ENCODE measurements around the gene MAFG.

MAFG gene

GRCh38 chr17:81927653-81928543, at the start of gene MAFG:
TSS of gene MAFG (minus strand) at chr17:81927735. CDS start at chr17:81923185, 4,550 bp downstream.
- TF ChIP-seq GATA2 (IDR thresholded peaks at IDR 0.05; ENCODE audit: low read depth, low read length), result no peak; the same call in 1 of the 2 replicates

DNA sequence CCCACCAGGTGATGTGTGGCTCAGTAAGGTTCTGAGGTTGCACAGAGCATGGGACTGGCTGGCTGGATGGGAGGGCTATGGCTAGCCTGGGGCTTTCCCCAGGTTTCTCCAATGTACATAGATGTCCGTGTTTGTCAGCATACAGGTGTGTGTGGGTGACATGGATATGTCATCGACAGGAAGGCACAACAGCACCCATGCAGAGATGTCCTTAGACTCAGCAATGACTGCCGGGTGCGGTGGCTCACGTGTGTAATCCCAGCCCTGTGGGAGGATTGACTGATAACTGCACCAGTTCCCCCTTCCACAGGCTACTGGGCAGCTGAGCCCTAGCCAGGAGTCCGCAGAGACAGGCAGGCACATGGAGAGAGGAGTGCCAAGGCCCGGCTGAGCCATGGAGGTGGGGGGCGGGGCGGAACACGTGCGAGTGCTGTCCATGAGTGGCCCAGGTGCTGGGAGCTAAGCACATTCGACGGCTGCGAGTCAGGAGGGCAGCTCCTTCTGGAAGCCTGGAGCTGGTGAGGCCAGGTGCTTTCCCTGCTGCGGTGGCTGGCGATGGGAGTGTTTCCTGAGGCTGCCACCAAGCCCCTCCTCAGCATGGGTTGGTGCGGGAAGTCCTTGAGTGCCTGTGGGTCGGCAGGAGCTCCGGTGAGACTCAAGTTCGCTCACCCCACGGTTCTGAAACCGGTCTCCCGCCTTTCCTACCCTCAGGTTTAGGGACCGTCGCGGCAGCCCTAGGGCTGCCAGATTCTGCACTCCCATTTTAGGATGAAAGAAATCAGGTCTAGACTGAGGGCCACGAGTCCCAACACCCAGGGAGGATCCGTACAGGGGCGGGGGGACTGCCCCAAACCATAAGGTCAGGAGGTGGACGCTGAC, 49.0 kb upstream of the MAFG start:
- TF ChIP-seq GATA3 (IDR thresholded peaks at IDR 0.05; ENCODE audit: low read depth, low read length), result no peak
- TF ChIP-seq GATA2 (IDR thresholded peaks at IDR 0.05; ENCODE audit: low read depth, low read length), result no peak

- TF ChIP-seq GATA2 (IDR thresholded peaks at IDR 0.05; ENCODE audit: low read depth, low read length), result no peak
- TF ChIP-seq GATA3 (IDR thresholded peaks at IDR 0.05; ENCODE audit: low read depth, low read length), result no peak
These were observed 45.9 kb upstream of the MAFG start for GRCh38 chr17:81973432-81973831.

GRCh38 chr17:81968850-81969812, 41.6 kb upstream of the MAFG start:
- TF ChIP-seq GATA3 (IDR thresholded peaks at IDR 0.05; ENCODE audit: low read depth, low read length) (no peak), GATA2 (IDR thresholded peaks at IDR 0.05; ENCODE audit: low read depth, low read length) (no peak)

GRCh38 chr17:81968396-81968745, 40.8 kb upstream of the MAFG start:
- no peak for TF ChIP-seq GATA3 (IDR thresholded peaks at IDR 0.05; ENCODE audit: low read depth, low read length)
- TF ChIP-seq GATA2 (IDR thresholded peaks at IDR 0.05; ENCODE audit: low read depth, low read length), result no peak

DNA sequence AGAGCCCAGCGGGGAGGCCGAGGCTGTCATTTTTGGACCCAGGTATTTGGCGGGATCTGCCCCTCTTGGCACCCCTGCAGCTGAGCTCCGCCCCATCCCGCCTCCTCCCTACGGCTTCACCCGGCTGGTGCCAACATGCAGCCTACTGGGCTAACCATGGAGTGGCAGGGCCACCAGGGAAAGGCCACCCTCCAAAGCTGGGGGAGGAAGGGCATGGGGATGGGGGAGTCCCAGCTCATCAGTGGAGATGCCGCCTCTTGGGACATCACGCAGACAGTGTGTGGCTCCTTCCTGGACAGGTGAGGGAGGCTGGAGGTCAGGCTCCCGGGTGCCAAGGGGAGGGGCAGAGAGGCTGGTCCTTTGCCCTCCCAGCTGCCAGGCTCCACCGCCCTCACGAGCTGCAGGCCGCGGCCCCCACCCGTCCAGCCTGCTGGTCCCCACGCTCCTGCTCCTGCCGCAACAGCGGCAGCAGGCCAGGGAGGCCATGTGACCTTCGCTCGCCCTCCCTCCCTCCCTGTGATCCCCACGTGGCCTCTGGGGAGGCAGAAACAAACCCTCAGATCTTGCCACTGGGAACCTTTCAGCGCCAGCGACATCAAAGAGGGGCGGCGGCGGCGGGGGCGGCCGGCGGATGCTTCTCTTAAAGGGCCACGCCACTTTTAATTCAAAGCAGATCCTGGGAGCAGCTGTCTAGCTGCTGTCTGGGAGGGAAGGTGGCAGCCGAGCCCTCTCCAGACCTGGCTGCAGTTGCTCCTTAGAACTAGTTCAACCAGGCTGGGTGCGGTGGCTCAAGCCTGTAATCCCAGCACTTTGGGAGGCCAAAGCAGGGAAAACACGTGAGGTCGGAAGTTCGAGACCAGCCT, 40.2 kb upstream of the MAFG start:
- TF ChIP-seq GATA3 (IDR thresholded peaks at IDR 0.05; ENCODE audit: low read depth, low read length) (no peak), GATA2 (IDR thresholded peaks at IDR 0.05; ENCODE audit: low read depth, low read length) (no peak)

- no peak for TF ChIP-seq GATA2 (IDR thresholded peaks at IDR 0.05; ENCODE audit: low read depth, low read length)
- no peak for TF ChIP-seq GATA3 (IDR thresholded peaks at IDR 0.05; ENCODE audit: low read depth, low read length)
These were observed 39.7 kb upstream of the MAFG start for GRCh38 chr17:81967244-81967532.

DNA sequence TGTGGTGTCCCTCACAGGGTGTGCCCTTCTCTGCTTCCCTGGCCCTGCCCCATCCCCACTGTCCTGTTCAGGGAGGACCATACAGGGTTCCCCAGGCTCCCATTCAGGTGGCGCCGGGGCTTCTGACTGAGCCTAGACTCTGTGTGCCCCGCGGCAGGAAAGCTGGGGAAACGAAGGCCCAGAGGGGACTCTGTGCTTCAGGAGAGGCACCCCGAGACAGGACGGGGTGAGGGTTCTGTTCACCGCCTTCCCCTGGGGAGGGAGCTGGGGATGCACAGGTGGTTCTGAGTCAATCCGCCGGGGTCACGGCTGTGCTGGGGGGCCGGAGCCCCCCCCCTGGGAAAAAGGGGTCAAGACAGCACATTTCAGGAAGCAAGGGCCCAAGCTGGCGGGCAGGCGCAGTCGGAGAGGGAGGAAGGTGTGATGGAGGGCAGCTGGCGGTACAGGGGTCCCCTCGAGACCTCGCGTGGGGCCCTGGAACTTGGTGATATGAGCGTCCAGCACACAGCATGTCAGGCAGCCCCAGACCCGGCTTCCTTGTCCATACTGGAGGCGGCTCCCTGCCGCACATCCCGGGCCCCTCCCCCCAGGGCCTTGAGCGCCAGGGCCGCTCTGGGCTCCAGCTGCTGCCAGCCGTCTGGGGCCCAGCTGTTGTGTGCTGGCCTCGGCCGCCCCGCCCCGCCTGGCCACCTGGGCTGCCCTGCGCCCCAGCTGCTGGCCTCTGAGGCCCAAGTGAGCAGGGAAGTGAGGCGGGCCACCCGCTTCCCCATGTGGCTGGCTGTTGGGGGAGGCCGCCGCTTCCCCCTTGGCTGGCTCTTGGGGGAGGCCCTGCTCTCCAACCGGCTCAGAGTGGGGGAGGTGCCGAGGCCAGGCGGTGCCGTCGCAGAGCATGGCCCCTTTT, 39.1 kb upstream of the MAFG start:
- TF ChIP-seq GATA2 (IDR thresholded peaks at IDR 0.05; ENCODE audit: low read depth, low read length) (no peak), GATA3 (IDR thresholded peaks at IDR 0.05; ENCODE audit: low read depth, low read length) (no peak)

GRCh38 chr17:81964081-81964849, 36.7 kb upstream of the MAFG start:
- TF ChIP-seq GATA2 (IDR thresholded peaks at IDR 0.05; ENCODE audit: low read depth, low read length) (no peak), GATA3 (IDR thresholded peaks at IDR 0.05; ENCODE audit: low read depth, low read length) (no peak)

GRCh38 chr17:81962499-81963441, 35.2 kb upstream of the MAFG start:
- no peak for TF ChIP-seq GATA3 (IDR thresholded peaks at IDR 0.05; ENCODE audit: low read depth, low read length)
- no peak for TF ChIP-seq GATA2 (IDR thresholded peaks at IDR 0.05; ENCODE audit: low read depth, low read length)
